Karpas-422 (cell line): ENCODE measurements around the gene BAHCC1. TPM values are rescaled to one million over a fixed set of nuclear protein-coding genes. Genes with fewer than 3 reads are reported as not detected.

Experiments
- DNase-seq: peaks from one replicate; pipeline ENCODE4 v3.0.0-alpha.2; 2015
- H2AFZ ChIP-seq: fragments of 200-600 bp; sonication (generic); 2 replicates; pipeline ENCODE4 v1.6.1; 2014; ENCODE audit warnings: antibody characterized with exemption, low read length, mixed read lengths
- H3K27ac ChIP-seq: fragments of 200-600 bp; sonication (generic); 2 replicates; pipeline ENCODE4 v1.5.1; 2014; ENCODE audit warnings: mild to moderate bottlenecking, low read length, moderate library complexity
- H3K27me3 ChIP-seq: fragments of 200-600 bp; sonication (generic); 2 replicates; pipeline ENCODE4 v1.6.1; 2014; ENCODE audit warnings: low read length, mixed read lengths
- H3K36me3 ChIP-seq: fragments of 200-600 bp; sonication (generic); 2 replicates; pipeline ENCODE4 v1.6.1; 2014; ENCODE audit warnings: low read length, mixed read lengths; ENCODE audit not compliant: insufficient read depth
- H3K4me1 ChIP-seq: fragments of 200-600 bp; sonication (generic); 2 replicates; pipeline ENCODE4 v1.6.1; 2014; ENCODE audit warnings: mild to moderate bottlenecking, low read length, mixed read lengths
- H3K4me2 ChIP-seq: fragments of 200-600 bp; sonication (generic); 2 replicates; pipeline ENCODE4 v1.6.1; 2014; ENCODE audit warnings: low read length, low read depth, mild to moderate bottlenecking; ENCODE audit not compliant: poor library complexity, severe bottlenecking
- H3K4me3 ChIP-seq: fragments of 200-600 bp; sonication (generic); 2 replicates; pipeline ENCODE4 v1.5.1; 2014; ENCODE audit warnings: mild to moderate bottlenecking, antibody characterized with exemption, low read length, mixed read lengths
- H3K79me2 ChIP-seq: fragments of 200-600 bp; sonication (generic); 2 replicates; pipeline ENCODE4 v1.6.1; 2014; ENCODE audit warnings: mild to moderate bottlenecking, low read length, mixed read lengths
- H3K9ac ChIP-seq: fragments of 200-600 bp; sonication (generic); 2 replicates; pipeline ENCODE4 v1.6.0; 2014; ENCODE audit warnings: low read length
- H3K9me2 ChIP-seq: fragments of 200-600 bp; sonication (generic), shearing (Covaris generic); replicated peaks from 2 replicates; pipeline ENCODE4 v1.6.0; 2014; ENCODE audit warnings: mild to moderate bottlenecking, low read length, moderate library complexity; ENCODE audit not compliant: insufficient read depth
- H3K9me3 ChIP-seq: fragments of 300-700, 200-600 bp; sonication (generic); 2 replicates; pipeline ENCODE4 v1.6.1; 2014; ENCODE audit warnings: low read length, mixed read lengths
- H4K20me1 ChIP-seq: fragments of 200-600 bp; sonication (generic); 2 replicates; pipeline ENCODE4 v1.6.1; 2014; ENCODE audit warnings: mild to moderate bottlenecking, antibody characterized with exemption, low read length, low read depth; ENCODE audit not compliant: insufficient read depth
- total RNA-seq: library from RNA; depleted of rRNA; stranded (reverse); fragments of >200 nt; shearing (Covaris generic); gene quantifications from 2 replicates; pipeline ENCODE4 v1.2.3, GENCODE V29; 2014; ENCODE audit warnings: low replicate concordance

The BAHCC1 gene
- total RNA-seq, 1 experiment from 2014 or later, result not detected

DNA sequence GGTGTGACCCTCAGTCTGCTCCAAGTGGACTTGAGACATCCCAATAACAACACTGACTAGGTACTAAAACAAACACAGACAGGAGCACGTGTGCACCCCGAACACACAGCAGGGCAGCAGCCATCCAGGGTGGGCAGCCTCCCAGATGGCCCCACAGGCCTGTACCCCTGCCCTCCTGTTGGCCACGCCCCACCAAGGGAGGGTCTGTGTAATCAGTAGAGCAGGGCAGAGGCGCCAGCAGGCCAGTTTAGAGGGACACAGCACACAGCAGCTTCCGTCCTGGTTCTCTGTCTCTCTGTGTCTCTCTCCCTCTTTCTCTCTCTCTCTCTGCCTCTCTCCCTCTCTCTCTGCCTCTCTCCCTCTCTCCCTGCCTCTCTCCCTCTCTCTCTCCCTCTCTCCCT, 95.9 kb downstream of the BAHCC1 start:
- DNase-seq, result no peak
- no peaks in the 10 kb centered on the region for H3K27me3 ChIP-seq
- H3K4me3 ChIP-seq, result no peak overlapping the region
- H3K9ac ChIP-seq, result no peak overlapping the region
- H3K4me1 ChIP-seq, result peaks cover 5% of the 10 kb centered on the region
- no peaks in the 10 kb centered on the region for H3K9me3 ChIP-seq
- H2AFZ ChIP-seq, result no peak overlapping the region
- no peaks in the 10 kb centered on the region for H3K79me2 ChIP-seq
- H4K20me1 ChIP-seq, result no peaks in the 10 kb centered on the region
- no peak overlapping the region for H3K4me2 ChIP-seq
- H3K9me2 ChIP-seq, result no peaks in the 10 kb centered on the region
- H3K27ac ChIP-seq, result no peak overlapping the region
- no peaks in the 10 kb centered on the region for H3K36me3 ChIP-seq

DNA sequence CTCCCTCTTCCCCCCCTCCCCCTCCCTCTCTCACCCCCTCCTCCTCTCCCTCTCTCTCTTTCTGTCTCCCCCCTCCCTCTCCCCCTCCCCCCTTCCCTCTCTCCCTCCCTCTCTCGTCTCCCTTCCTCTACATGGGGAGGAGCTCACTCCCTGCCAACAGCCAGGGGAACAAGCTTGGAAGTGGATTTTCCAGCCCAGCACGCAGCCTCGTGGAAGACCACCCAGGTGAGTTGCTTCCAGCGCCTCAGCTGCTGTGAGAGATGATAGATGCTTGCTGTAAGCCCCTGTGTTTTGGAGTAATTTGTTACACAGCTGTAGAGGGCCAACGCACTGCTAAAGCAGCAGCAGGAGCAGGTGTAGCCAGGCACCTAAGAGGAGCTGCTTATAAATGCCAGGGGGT, 96.5 kb downstream of the BAHCC1 start:
- H3K4me3 ChIP-seq, result no peak overlapping the region
- H3K27me3 ChIP-seq, result no peaks in the 10 kb centered on the region
- H3K36me3 ChIP-seq, result no peaks in the 10 kb centered on the region
- H3K4me2 ChIP-seq, result no peak overlapping the region
- no peak overlapping the region for H2AFZ ChIP-seq
- H3K79me2 ChIP-seq, result no peaks in the 10 kb centered on the region
- no peak for DNase-seq
- H3K27ac ChIP-seq, result no peak overlapping the region
- no peaks in the 10 kb centered on the region for H3K9me2 ChIP-seq
- no peaks in the 10 kb centered on the region for H4K20me1 ChIP-seq
- peaks cover 5% of the 10 kb centered on the region for H3K4me1 ChIP-seq
- H3K9me3 ChIP-seq, result no peaks in the 10 kb centered on the region
- no peak overlapping the region for H3K9ac ChIP-seq

DNA sequence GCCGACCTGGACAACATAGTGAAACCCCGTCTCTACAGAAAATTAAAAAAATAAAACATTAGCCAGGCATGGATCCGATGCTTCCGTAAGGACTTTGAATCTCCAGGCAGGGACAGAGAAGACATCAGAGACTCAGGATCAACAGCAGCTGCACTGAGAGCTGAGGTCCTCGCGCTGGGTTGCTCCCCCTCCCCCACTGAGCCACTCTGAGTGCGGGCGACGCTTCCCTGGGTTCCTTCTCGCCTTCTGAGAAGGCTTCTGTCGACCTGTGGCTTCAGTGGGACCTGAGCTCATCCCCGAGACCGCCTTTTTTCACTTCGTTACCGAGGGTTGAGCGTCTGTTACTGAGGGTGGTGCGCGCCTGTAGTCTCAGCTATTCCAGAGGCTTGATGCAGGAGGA, 96.9 kb downstream of the BAHCC1 start:
- H3K4me2 ChIP-seq, result no peak overlapping the region
- H3K79me2 ChIP-seq, result no peaks in the 10 kb centered on the region
- H3K36me3 ChIP-seq, result no peaks in the 10 kb centered on the region
- no peak overlapping the region for H3K9ac ChIP-seq
- H3K4me1 ChIP-seq, result peaks cover 5% of the 10 kb centered on the region
- H2AFZ ChIP-seq, result no peak overlapping the region
- H3K9me2 ChIP-seq, result no peaks in the 10 kb centered on the region
- H3K9me3 ChIP-seq, result no peaks in the 10 kb centered on the region
- no peak overlapping the region for H3K4me3 ChIP-seq
- DNase-seq, result no peak
- no peaks in the 10 kb centered on the region for H3K27me3 ChIP-seq
- no peak overlapping the region for H3K27ac ChIP-seq
- H4K20me1 ChIP-seq, result no peaks in the 10 kb centered on the region

- Histone ChIP-seq H3K4me3 (no peak overlapping the region), H3K79me2 (no peaks in the 10 kb centered on the region), H4K20me1 (no peaks in the 10 kb centered on the region), H2AFZ (no peak overlapping the region), H3K9ac (no peak overlapping the region), H3K9me2 (no peaks in the 10 kb centered on the region), H3K36me3 (no peaks in the 10 kb centered on the region), H3K27ac (no peak overlapping the region), H3K4me1 (peaks cover 5% of the 10 kb centered on the region), H3K4me2 (no peak overlapping the region), H3K9me3 (no peaks in the 10 kb centered on the region), H3K27me3 (no peaks in the 10 kb centered on the region)
- DNase-seq, result no peak
Observed at GRCh38 chr17:81492706-81493105, 97.4 kb downstream of the BAHCC1 start.

GRCh38 chr17:81493198-81494038, 98.2 kb downstream of the BAHCC1 start:
- no peaks in the 10 kb centered on the region for H3K27me3 ChIP-seq
- no peaks in the 10 kb centered on the region for H3K36me3 ChIP-seq
- H2AFZ ChIP-seq, result no peak overlapping the region
- no peaks in the 10 kb centered on the region for H3K9me3 ChIP-seq
- H3K79me2 ChIP-seq, result no peaks in the 10 kb centered on the region
- H4K20me1 ChIP-seq, result no peaks in the 10 kb centered on the region
- no peak for DNase-seq
- no peak overlapping the region for H3K9ac ChIP-seq
- no peak overlapping the region for H3K4me2 ChIP-seq
- no peaks in the 10 kb centered on the region for H3K9me2 ChIP-seq
- H3K4me3 ChIP-seq, result no peak overlapping the region
- H3K4me1 ChIP-seq, result peaks cover 5% of the 10 kb centered on the region
- no peak overlapping the region for H3K27ac ChIP-seq

- H3K4me1 ChIP-seq, result peaks cover 5% of the 10 kb centered on the region
- no peaks in the 10 kb centered on the region for H3K36me3 ChIP-seq
- no peaks in the 10 kb centered on the region for H3K27me3 ChIP-seq
- H4K20me1 ChIP-seq, result no peaks in the 10 kb centered on the region
- no peaks in the 10 kb centered on the region for H3K9me2 ChIP-seq
- H2AFZ ChIP-seq, result 0 out of 2 replicates have a peak overlapping the region, but pooled peaks have one; percentile 72
- H3K9ac ChIP-seq, result 0 out of 2 replicates have a peak overlapping the region, but pooled peaks have one; percentile 29
- H3K27ac ChIP-seq, result no peak overlapping the region
- H3K4me3 ChIP-seq, result peak overlapping the region; percentile 10; the same call in 1 of the 2 replicates
- H3K9me3 ChIP-seq, result no peaks in the 10 kb centered on the region
- H3K4me2 ChIP-seq, result peak overlapping the region; percentile 43
- no peaks in the 10 kb centered on the region for H3K79me2 ChIP-seq
- DNase-seq, result peak; percentile 73
Observed at GRCh38 chr17:81494626-81495377, 99.5 kb downstream of the BAHCC1 start.

- H3K27ac ChIP-seq, result no peak overlapping the region
- peaks cover 5% of the 10 kb centered on the region for H3K4me1 ChIP-seq
- no peaks in the 10 kb centered on the region for H3K36me3 ChIP-seq
- H3K9me3 ChIP-seq, result no peaks in the 10 kb centered on the region
- no peak overlapping the region for H3K4me3 ChIP-seq
- H4K20me1 ChIP-seq, result no peaks in the 10 kb centered on the region
- no peak overlapping the region for H3K9ac ChIP-seq
- H3K4me2 ChIP-seq, result no peak overlapping the region
- no peak overlapping the region for H2AFZ ChIP-seq
- no peaks in the 10 kb centered on the region for H3K9me2 ChIP-seq
- no peaks in the 10 kb centered on the region for H3K79me2 ChIP-seq
- H3K27me3 ChIP-seq, result no peaks in the 10 kb centered on the region
- DNase-seq, result no peak
Observed at GRCh38 chr17:81498953-81499600, 103.8 kb downstream of the BAHCC1 start.

DNA sequence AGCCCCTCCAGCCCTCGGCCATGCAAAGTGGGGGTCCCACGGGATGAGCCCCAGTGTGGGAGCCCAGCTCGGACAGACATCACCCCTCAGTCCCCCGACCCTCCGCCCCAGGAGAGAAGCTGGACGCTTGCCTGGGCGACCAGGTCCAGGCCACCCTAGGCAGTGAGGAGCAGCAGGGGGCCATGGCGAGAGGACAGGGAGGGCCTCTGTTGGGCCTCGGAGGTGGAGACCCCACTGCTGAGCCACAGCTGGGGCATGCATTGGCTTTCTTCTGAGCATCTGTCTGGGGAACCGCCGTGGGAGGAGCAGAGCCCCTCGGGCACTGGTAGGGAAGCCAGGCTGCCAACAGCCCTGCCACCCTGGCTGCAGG, 104.3 kb downstream of the BAHCC1 start:
- H3K4me1 ChIP-seq, result peaks cover 5% of the 10 kb centered on the region
- no peak overlapping the region for H3K9ac ChIP-seq
- no peaks in the 10 kb centered on the region for H3K79me2 ChIP-seq
- H2AFZ ChIP-seq, result no peak overlapping the region
- H3K4me2 ChIP-seq, result no peak overlapping the region
- H3K27ac ChIP-seq, result no peak overlapping the region
- H3K36me3 ChIP-seq, result no peaks in the 10 kb centered on the region
- H4K20me1 ChIP-seq, result no peaks in the 10 kb centered on the region
- no peaks in the 10 kb centered on the region for H3K9me3 ChIP-seq
- no peak for DNase-seq
- H3K27me3 ChIP-seq, result no peaks in the 10 kb centered on the region
- no peaks in the 10 kb centered on the region for H3K9me2 ChIP-seq
- H3K4me3 ChIP-seq, result no peak overlapping the region
